Cardiac ventricle fibroblast (primary cell): Measurements from ENCODE around the gene BEST1. TPM values are rescaled to one million over a fixed set of nuclear protein-coding genes. Genes with fewer than 3 reads are reported as not detected.

Experiments
- total RNA-seq: library from RNA; depleted of rRNA; stranded (reverse); fragments of >200 nt; gene quantifications from 2 replicates; pipeline ENCODE4 v1.2.3, GENCODE V29; 2015

BEST1 gene
- 1.2 and 2.5 TPM in 2 replicates for total RNA-seq

GRCh38 chr11:61950035-61950547, at the start of gene BEST1:
BEST1 (plus strand) TSS chr11:61950351; CDS start chr11:61951807, 1,456 bp downstream.

GRCh38 chr11:61917334-61918109, 32.6 kb upstream of the BEST1 start, which contains the start of gene RAB3IL1:
RAB3IL1 (minus strand) TSS chr11:61917566; CDS start chr11:61917367, 199 bp downstream.

GRCh38 chr11:61967116-61967923, 17.2 kb downstream of the BEST1 start, which contains the start of gene FTH1:
FTH1 (minus strand) TSS chr11:61967634; CDS start chr11:61967425, 209 bp downstream.

Other genes starting within 250 kb of the BEST1 start
- 0.31 and 0.44 TPM in 2 replicates for gene MYRF, start 197.7 kb upstream of the BEST1 start, total RNA-seq
- 66.2 and 71.3 TPM in 2 replicates for gene TMEM258, start 157.8 kb upstream of the BEST1 start, total RNA-seq
- gene FEN1, start 157.4 kb upstream of the BEST1 start, total RNA-seq, result 10.7 and 12.1 TPM in 2 replicates
- 30.2 and 37.8 TPM in 2 replicates for gene FADS1, start 133.3 kb upstream of the BEST1 start, total RNA-seq
- 35.9 and 42.7 TPM in 2 replicates for gene FADS2, start 122.1 kb upstream of the BEST1 start, total RNA-seq
- 66.8 and 89.6 TPM in 2 replicates for gene FADS3, start 58.8 kb upstream of the BEST1 start, total RNA-seq
- 13.3 and 16.0 TPM in 2 replicates for gene RAB3IL1, start 32.8 kb upstream of the BEST1 start, total RNA-seq
- gene FTH1, start 17.3 kb downstream of the BEST1 start, total RNA-seq, result 5,288 and 6,400 TPM in 2 replicates
- 19.8 and 21.2 TPM in 2 replicates for gene INCENP, start 173.7 kb downstream of the BEST1 start, total RNA-seq
- gene SCGB1D1, start 239.9 kb downstream of the BEST1 start, total RNA-seq, result not detected in 2 replicates